Muscle layer of duodenum (tissue), 2 donors: ENCODE data around the gene CTIF.
A peak's percentile ranks its signal among the peaks of the same experiment; 100 is the strongest.

Experiments
- H3K27ac ChIP-seq: one replicate; pipeline ENCODE4 v1.7.0; 2013; ENCODE audit warnings: mild to moderate bottlenecking, low read length
- H3K27me3 ChIP-seq: one replicate; pipeline ENCODE4 v1.7.0; 2013; ENCODE audit warnings: low read depth, mild to moderate bottlenecking, control low read depth, low read length
- H3K36me3 ChIP-seq, 2 donors: one replicate each; pipeline ENCODE4 v1.7.0; 2013; ENCODE audit warnings: low read length in 2 of 2, control low read depth in 1 of 2, mild to moderate bottlenecking in 1 of 2; ENCODE audit not compliant: insufficient read depth in 2 of 2, control insufficient read depth in 1 of 2
- H3K4me1 ChIP-seq, 2 donors: one replicate each; pipeline ENCODE4 v1.7.0; 2013; ENCODE audit warnings: low read length in 2 of 2, mild to moderate bottlenecking in 2 of 2, control low read depth in 1 of 2, moderate library complexity in 1 of 2; ENCODE audit not compliant: insufficient read depth in 2 of 2, control insufficient read depth in 1 of 2
- H3K4me3 ChIP-seq, 2 donors: one replicate each; pipeline ENCODE4 v1.7.0; 2013; ENCODE audit warnings: low read length in 2 of 2, low read depth in 1 of 2, mild to moderate bottlenecking in 1 of 2
- H3K9me3 ChIP-seq, 2 donors: one replicate each; pipeline ENCODE4 v1.7.0; 2013; ENCODE audit warnings: low read length in 2 of 2, control low read depth in 1 of 2, mild to moderate bottlenecking in 1 of 2; ENCODE audit not compliant: control insufficient read depth in 1 of 2
- donor health status: healthy.

CTIF gene

GRCh38 chr18:48766487-48766886 is 227.7 kb downstream of the CTIF start:
- Histone ChIP-seq H3K36me3 (peaks cover 0 to 22% of the 10 kb centered on the region in 2 donors), H3K27ac (peak overlapping the region; percentile 62), H3K4me3 (no peak overlapping the region), H3K27me3 (no peaks in the 10 kb centered on the region), H3K4me1 (peaks cover 0 to 24% of the 10 kb centered on the region in 2 donors), H3K9me3 (no peaks in the 10 kb centered on the region)

- Histone ChIP-seq H3K9me3 (no peaks in the 10 kb centered on the region), H3K4me1 (peaks cover 0 to 24% of the 10 kb centered on the region in 2 donors), H3K27me3 (no peaks in the 10 kb centered on the region), H3K4me3 (no peak overlapping the region), H3K27ac (peak overlapping the region; percentile 62), H3K36me3 (peaks cover 0 to 15% of the 10 kb centered on the region in 2 donors)
These were observed 228.4 kb downstream of the CTIF start for GRCh38 chr18:48767090-48767690.

- peaks cover 0 to 10% of the 10 kb centered on the region in 2 donors for H3K4me1 ChIP-seq
- no peaks in the 10 kb centered on the region for H3K27me3 ChIP-seq
- H3K36me3 ChIP-seq, result peaks cover 0 to 9% of the 10 kb centered on the region in 2 donors
- no peak overlapping the region for H3K4me3 ChIP-seq
- H3K9me3 ChIP-seq, result no peaks in the 10 kb centered on the region
- no peak overlapping the region for H3K27ac ChIP-seq
These were observed 230.3 kb downstream of the CTIF start for GRCh38 chr18:48769006-48769636.

GRCh38 chr18:48770243-48770642 is 231.4 kb downstream of the CTIF start:
- Histone ChIP-seq H3K36me3 (peaks cover 0 to 9% of the 10 kb centered on the region in 2 donors), H3K27ac (no peak overlapping the region), H3K27me3 (no peaks in the 10 kb centered on the region), H3K9me3 (no peaks in the 10 kb centered on the region), H3K4me3 (no peak overlapping the region), H3K4me1 (peaks cover 0 to 8% of the 10 kb centered on the region in 2 donors)

- peak overlapping the region; percentile 23 for H3K27ac ChIP-seq
- H3K36me3 ChIP-seq, result peaks cover 0 to 9% of the 10 kb centered on the region in 2 donors
- no peak overlapping the region for H3K4me3 ChIP-seq
- no peaks in the 10 kb centered on the region for H3K27me3 ChIP-seq
- peaks cover 0 to 13% of the 10 kb centered on the region in 2 donors for H3K4me1 ChIP-seq
- H3K9me3 ChIP-seq, result no peaks in the 10 kb centered on the region
These were observed 233.0 kb downstream of the CTIF start for GRCh38 chr18:48771641-48772375.

- no peak overlapping the region for H3K27ac ChIP-seq
- no peaks in the 10 kb centered on the region for H3K27me3 ChIP-seq
- H3K9me3 ChIP-seq, result no peaks in the 10 kb centered on the region
- no peak overlapping the region for H3K4me3 ChIP-seq
- H3K4me1 ChIP-seq, result peaks cover 0 to 13% of the 10 kb centered on the region in 2 donors
- peaks cover 0 to 9% of the 10 kb centered on the region in 2 donors for H3K36me3 ChIP-seq
These were observed 233.6 kb downstream of the CTIF start for GRCh38 chr18:48772457-48772856.

- Histone ChIP-seq H3K27ac (no peak overlapping the region), H3K36me3 (peaks cover 0 to 9% of the 10 kb centered on the region in 2 donors)
These were observed 235.0 kb downstream of the CTIF start for GRCh38 chr18:48773821-48774220.

GRCh38 chr18:48774941-48775340 is 236.1 kb downstream of the CTIF start:
- no peaks in the 10 kb centered on the region for H3K27me3 ChIP-seq
- no peak overlapping the region for H3K27ac ChIP-seq
- H3K9me3 ChIP-seq, result no peaks in the 10 kb centered on the region
- H3K36me3 ChIP-seq, result peaks cover 0 to 9% of the 10 kb centered on the region in 2 donors
- peaks cover 0 to 22% of the 10 kb centered on the region in 2 donors for H3K4me1 ChIP-seq
- H3K4me3 ChIP-seq, result no peak overlapping the region

More at GRCh38 chr18:48773821-48774220, 235.0 kb downstream of the CTIF start:
- no peaks in the 10 kb centered on the region for H3K27me3 ChIP-seq
- H3K9me3 ChIP-seq, result no peaks in the 10 kb centered on the region
- H3K4me1 ChIP-seq, result peaks cover 0 to 16% of the 10 kb centered on the region in 2 donors
- H3K4me3 ChIP-seq, result no peak overlapping the region

- H3K4me3 ChIP-seq, result no peak overlapping the region
- no peak overlapping the region for H3K27ac ChIP-seq
- peaks cover 0 to 4% of the 10 kb centered on the region in 2 donors for H3K36me3 ChIP-seq
- no peaks in the 10 kb centered on the region for H3K9me3 ChIP-seq
- peaks cover 2 to 28% of the 10 kb centered on the region in 2 donors for H3K4me1 ChIP-seq
- H3K27me3 ChIP-seq, result no peaks in the 10 kb centered on the region
These were observed 236.7 kb downstream of the CTIF start for GRCh38 chr18:48775372-48776155.

GRCh38 chr18:48776156-48776555 is 237.3 kb downstream of the CTIF start:
- Histone ChIP-seq H3K27ac (no peak overlapping the region), H3K4me1 (peaks cover 7 to 34% of the 10 kb centered on the region in 2 donors), H3K27me3 (no peaks in the 10 kb centered on the region), H3K36me3 (no peaks in the 10 kb centered on the region), H3K4me3 (no peak overlapping the region), H3K9me3 (no peaks in the 10 kb centered on the region)

GRCh38 chr18:48776641-48777025 is 237.8 kb downstream of the CTIF start:
- Histone ChIP-seq H3K4me3 (no peak overlapping the region), H3K4me1 (peaks cover 9 to 39% of the 10 kb centered on the region in 2 donors), H3K27ac (no peak overlapping the region), H3K36me3 (no peaks in the 10 kb centered on the region), H3K9me3 (no peaks in the 10 kb centered on the region), H3K27me3 (no peaks in the 10 kb centered on the region)
